Neural cell (in vitro differentiated cells): ENCODE results near the gene SMYD5.

Experiments used
- CTCF ChIP-seq: fragments of 450-650 bp; IDR thresholded peaks from 2 replicates; pipeline ENCODE4 v1.5.1; 2014; ENCODE audit warnings: antibody characterized with exemption, mild to moderate bottlenecking, moderate library complexity; ENCODE audit not compliant: poor library complexity, severe bottlenecking
- EP300 ChIP-seq: fragments of 450-650 bp; conservative IDR thresholded peaks from 2 replicates; pipeline ENCODE4 v1.6.1; 2014; ENCODE audit warnings: antibody characterized with exemption, mild to moderate bottlenecking, moderate library complexity; ENCODE audit not compliant: poor library complexity, severe bottlenecking
- EZH2 ChIP-seq: fragments of 200-600, 300-800 bp; shearing (Covaris generic), sonication (generic); IDR thresholded peaks from 2 replicates; pipeline ENCODE4 v1.6.1; 2014; ENCODE audit warnings: antibody characterized with exemption, low read length, borderline replicate concordance, mild to moderate bottlenecking; ENCODE audit not compliant: insufficient read depth, poor library complexity, severe bottlenecking
- MXI1 ChIP-seq: fragments of 450-650 bp; conservative IDR thresholded peaks from 2 replicates; pipeline ENCODE4 v1.6.1; 2014; ENCODE audit warnings: antibody characterized with exemption, mild to moderate bottlenecking; ENCODE audit not compliant: poor library complexity, severe bottlenecking
- POLR2AphosphoS5 ChIP-seq: IDR thresholded peaks from 2 replicates; pipeline ENCODE4 v1.6.1; 2012
- SMC3 ChIP-seq: fragments of 450-650 bp; conservative IDR thresholded peaks from 2 replicates; pipeline ENCODE4 v1.6.1; 2014; ENCODE audit warnings: antibody characterized with exemption, mild to moderate bottlenecking, moderate library complexity; ENCODE audit not compliant: poor library complexity
- TAF1 ChIP-seq: IDR thresholded peaks from 2 replicates; pipeline ENCODE4 v1.6.1; 2012; ENCODE audit warnings: low read depth

GRCh38 chr2:73205611-73206010, 8.4 kb upstream of the SMYD5 start:
- TF ChIP-seq EP300, result no peak
- no peak for TF ChIP-seq CTCF
- TF ChIP-seq POLR2AphosphoS5, result no peak
- no peak for TF ChIP-seq EZH2
- TF ChIP-seq TAF1, result no peak
- TF ChIP-seq MXI1, result no peak
- TF ChIP-seq SMC3, result no peak
